ENCODE results near the gene SNF8.

Gene SNF8

GRCh38 chr17:48929812-48930165 lies 14.9 kb downstream of the SNF8 start:
- no peak for DNase-seq (ENCODE audit: low spot score)

GRCh38 chr17:48928876-48929811 lies 15.5 kb downstream of the SNF8 start:
- no peak for DNase-seq (ENCODE audit: low spot score)

GRCh38 chr17:48927978-48928745 lies 16.5 kb downstream of the SNF8 start:
- DNase-seq (ENCODE audit: low spot score): peak; percentile 11

GRCh38 chr17:48925991-48926342 lies 18.7 kb downstream of the SNF8 start:
- no peak for DNase-seq (ENCODE audit: low spot score)

GRCh38 chr17:48925251-48925990 lies 19.2 kb downstream of the SNF8 start:
- DNase-seq (ENCODE audit: low spot score): no peak

GRCh38 chr17:48915459-48916282 lies 29.0 kb downstream of the SNF8 start:
- DNase-seq (ENCODE audit: low spot score): no peak

GRCh38 chr17:48912476-48912875 lies 32.2 kb downstream of the SNF8 start:
- no peak for DNase-seq (ENCODE audit: low spot score)

- peak; percentile 71 for DNase-seq (ENCODE audit: low spot score)
Observed at GRCh38 chr17:48910370-48910769, 34.3 kb downstream of the SNF8 start.

GRCh38 chr17:48909783-48910182 lies 34.9 kb downstream of the SNF8 start:
- no peak for DNase-seq (ENCODE audit: low spot score)

- DNase-seq (ENCODE audit: low spot score): peak; percentile 32
Observed at GRCh38 chr17:48908853-48909394, 35.7 kb downstream of the SNF8 start.

- DNase-seq (ENCODE audit: low spot score): peak; percentile 99
Observed at GRCh38 chr17:48908047-48908843, 36.4 kb downstream of the SNF8 start, which contains the start of gene UBE2Z. TSS of gene UBE2Z (plus strand) at chr17:48908407. CDS start at chr17:48908504, 97 bp downstream.

- no peak for DNase-seq (ENCODE audit: low spot score)
Observed at GRCh38 chr17:48907713-48908046, 37.0 kb downstream of the SNF8 start.

GRCh38 chr17:48905987-48906515 lies 38.6 kb downstream of the SNF8 start:
- DNase-seq (ENCODE audit: low spot score): no peak

GRCh38 chr17:48904428-48904827 lies 40.2 kb downstream of the SNF8 start:
- no peak for DNase-seq (ENCODE audit: low spot score)

GRCh38 chr17:48903401-48903800 lies 41.2 kb downstream of the SNF8 start:
- DNase-seq (ENCODE audit: low spot score): no peak

- no peak for DNase-seq (ENCODE audit: low spot score)
Observed at GRCh38 chr17:48901241-48901640, 43.4 kb downstream of the SNF8 start.

- DNase-seq (ENCODE audit: low spot score): no peak
Observed at GRCh38 chr17:48894886-48895285, 49.8 kb downstream of the SNF8 start.

GRCh38 chr17:48893646-48894508 lies 50.8 kb downstream of the SNF8 start:
- DNase-seq (ENCODE audit: low spot score): no peak

- no peak for DNase-seq (ENCODE audit: low spot score)
Observed at GRCh38 chr17:48892940-48893645, 51.5 kb downstream of the SNF8 start.
